ENCODE results near the gene PCDHGC3.
A peak's percentile ranks its signal among the peaks of the same experiment; 100 is the strongest.

The PCDHGC3 gene

GRCh38 chr5:141485321-141486055 is 9.7 kb downstream of the PCDHGC3 start:
- no peak for DNase-seq (ENCODE audit: low spot score)

- DNase-seq (ENCODE audit: low spot score): no peak
Observed at GRCh38 chr5:141486091-141486490, 10.3 kb downstream of the PCDHGC3 start.

GRCh38 chr5:141487131-141487530 is 11.4 kb downstream of the PCDHGC3 start:
- no peak for DNase-seq (ENCODE audit: low spot score)

- peak; percentile 34 for DNase-seq (ENCODE audit: low spot score)
Observed at GRCh38 chr5:141488591-141489561, 13.1 kb downstream of the PCDHGC3 start, which contains the start of gene PCDHGC5. PCDHGC5 (plus strand) TSS chr5:141489081; CDS start chr5:141489241, 160 bp downstream.

DNA sequence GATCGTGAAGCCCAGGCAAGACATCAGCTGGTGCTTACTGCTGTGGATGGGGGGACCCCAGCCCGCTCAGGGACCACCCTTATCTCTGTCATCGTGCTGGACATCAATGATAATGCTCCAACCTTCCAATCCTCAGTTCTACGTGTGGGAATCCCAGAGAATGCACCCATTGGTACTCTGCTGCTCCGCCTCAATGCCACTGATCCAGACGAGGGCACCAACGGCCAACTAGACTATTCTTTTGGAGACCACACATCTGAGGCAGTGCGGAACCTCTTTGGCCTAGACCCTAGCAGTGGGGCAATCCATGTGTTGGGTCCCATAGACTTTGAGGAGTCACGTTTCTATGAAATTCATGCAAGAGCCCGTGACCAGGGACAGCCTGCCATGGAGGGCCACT is 14.1 kb downstream of the PCDHGC3 start:
- no peak for DNase-seq (ENCODE audit: low spot score)

GRCh38 chr5:141490271-141490670 is 14.5 kb downstream of the PCDHGC3 start:
- DNase-seq (ENCODE audit: low spot score): no peak

DNA sequence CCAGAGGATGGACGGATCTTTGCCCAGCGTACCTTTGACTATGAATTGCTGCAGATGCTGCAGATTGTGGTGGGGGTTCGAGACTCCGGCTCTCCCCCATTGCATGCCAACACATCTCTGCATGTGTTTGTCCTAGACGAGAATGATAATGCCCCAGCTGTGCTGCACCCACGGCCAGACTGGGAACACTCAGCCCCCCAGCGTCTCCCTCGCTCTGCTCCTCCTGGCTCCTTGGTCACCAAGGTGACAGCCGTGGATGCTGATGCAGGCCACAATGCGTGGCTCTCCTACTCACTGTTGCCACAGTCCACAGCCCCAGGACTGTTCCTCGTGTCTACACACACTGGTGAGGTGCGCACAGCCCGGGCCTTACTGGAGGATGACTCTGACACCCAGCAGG is 15.0 kb downstream of the PCDHGC3 start:
- DNase-seq (ENCODE audit: low spot score): no peak

DNA sequence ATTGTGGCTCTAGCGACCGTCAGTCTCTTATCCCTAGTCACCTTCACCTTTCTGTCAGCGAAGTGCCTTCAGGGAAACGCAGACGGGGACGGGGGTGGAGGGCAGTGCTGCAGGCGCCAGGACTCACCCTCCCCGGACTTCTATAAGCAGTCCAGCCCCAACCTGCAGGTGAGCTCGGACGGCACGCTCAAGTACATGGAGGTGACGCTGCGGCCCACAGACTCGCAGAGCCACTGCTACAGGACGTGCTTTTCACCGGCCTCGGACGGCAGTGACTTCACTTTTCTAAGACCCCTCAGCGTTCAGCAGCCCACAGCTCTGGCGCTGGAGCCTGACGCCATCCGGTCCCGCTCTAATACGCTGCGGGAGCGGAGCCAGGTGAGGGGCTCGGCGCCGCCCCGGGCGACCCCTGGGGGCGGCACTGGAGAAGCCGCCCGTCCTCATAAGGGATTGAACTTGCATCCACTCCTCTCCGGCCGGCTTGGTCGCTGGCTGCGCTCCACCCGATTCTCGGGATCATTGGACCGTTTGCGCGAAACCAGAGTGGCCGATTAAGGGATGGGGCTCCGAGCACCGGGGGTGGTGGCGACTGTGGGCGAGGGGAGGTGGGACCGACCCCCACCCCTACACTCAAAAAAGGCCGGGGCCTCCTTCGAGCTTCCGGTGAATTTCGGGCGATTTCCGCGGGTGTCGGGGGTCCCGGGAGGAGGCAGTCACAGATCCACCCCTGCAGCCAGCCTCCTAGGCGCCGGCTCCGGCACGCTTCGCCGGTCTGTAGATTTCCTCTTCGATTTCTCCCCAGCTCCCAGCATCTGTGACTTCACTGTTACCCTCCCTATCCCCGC is 15.8 kb downstream of the PCDHGC3 start:
- no peak for DNase-seq (ENCODE audit: low spot score)

- DNase-seq (ENCODE audit: low spot score): no peak
Observed at GRCh38 chr5:141492168-141492885, 16.6 kb downstream of the PCDHGC3 start.

DNA sequence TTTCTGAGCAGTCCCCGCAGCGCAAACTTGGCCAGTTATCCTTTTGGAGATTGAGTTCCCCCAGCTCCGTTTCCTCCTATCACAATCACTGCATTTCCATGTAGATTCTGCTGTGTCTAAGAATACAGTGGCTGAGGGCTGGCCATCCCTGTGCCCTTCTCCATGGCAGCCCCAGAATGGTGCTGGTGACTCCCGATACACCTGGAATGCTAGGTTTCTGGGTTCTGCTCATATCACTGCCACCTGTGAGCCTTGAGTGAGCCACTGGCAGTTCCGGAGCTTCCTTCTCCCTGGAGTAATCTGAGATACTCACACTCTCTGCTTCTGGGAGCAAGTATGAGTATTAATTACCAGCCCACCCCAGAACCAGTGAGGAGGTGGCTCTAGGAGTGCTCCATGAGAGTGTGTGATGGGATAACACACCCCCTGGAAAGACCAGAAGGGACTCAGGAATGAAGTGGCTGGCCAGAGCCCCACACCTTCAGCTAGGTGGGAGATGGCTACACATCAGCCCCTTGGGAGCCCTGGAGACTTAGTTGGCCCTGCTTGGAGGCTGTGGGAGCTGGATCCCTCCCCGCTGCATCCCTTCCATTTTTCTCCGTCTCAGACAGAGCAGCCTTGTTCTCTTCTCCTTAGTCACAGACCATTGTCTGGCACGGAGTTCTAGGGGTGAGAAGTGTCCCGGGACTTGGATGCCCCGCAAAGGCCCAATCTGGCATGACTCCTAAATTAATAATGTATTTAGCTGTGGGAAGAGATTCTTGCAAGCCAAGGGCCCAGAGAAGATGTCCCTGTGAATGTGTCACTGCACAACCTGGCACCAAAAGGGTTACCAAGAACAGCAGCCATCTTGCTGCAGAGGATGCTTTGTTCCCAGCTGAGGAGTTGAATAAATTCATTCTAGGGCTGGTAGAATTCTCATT is 18.0 kb downstream of the PCDHGC3 start:
- DNase-seq (ENCODE audit: low spot score): no peak

GRCh38 chr5:141494761-141495452 is 19.1 kb downstream of the PCDHGC3 start:
- no peak for DNase-seq (ENCODE audit: low spot score)

DNA sequence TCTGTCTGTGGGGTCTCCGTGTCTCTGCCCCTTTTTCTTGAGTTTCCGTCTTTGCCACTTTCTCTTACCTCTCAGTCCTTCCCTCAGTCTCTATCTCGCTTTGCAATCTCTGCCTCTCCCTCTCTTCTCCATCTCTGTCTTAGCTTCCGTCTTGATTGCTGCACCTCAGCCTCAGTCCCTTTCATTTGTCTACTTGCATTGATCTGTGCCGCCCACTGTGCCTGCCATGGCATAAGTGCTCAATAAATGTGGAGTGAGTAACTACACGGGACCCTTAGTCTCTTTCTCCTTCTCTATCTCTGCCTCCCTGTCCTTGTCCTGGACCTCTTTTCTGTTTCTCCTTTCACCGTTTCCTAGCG is 19.7 kb downstream of the PCDHGC3 start:
- DNase-seq (ENCODE audit: low spot score): no peak

DNA sequence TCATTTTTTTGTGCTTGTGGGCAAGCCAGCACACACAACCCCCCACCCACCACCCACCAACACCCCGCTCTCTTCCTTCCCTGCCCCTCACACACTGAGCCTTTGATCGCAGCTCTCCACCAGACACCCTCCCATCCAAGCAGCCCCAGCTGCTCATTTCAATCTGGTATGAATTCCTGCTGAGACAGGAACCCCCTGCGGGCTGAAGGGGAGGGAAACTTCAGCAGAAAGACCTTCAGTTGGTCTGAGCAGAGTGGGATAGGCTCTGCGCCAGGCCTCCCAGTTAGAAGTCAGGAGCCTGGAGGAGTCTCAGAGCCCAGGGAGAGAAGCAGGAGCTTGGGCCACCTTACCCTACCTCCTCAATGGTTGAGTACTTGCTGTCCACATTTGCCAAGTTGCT is 20.3 kb downstream of the PCDHGC3 start:
- no peak for DNase-seq (ENCODE audit: low spot score)

DNA sequence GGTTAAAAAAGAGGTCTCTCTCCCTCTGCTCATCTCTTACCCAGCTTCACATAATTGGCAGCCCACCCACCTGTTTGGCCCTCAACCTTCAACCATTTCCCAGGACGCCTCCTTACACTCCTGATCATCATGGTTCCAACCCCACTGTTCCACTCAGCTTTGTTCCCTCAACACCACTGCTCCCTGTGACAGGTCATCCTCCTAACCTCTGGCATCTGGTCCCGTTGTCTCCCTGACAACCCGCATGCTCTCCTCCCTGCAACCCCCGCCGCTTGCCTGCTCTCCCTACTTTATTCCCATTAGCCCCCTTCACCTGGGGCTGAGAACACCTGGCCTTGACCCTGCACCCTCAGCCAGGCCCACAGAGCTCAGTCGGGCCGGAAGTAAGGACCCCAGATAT is 26.0 kb downstream of the PCDHGC3 start:
- DNase-seq (ENCODE audit: low spot score): no peak

- no peak for DNase-seq (ENCODE audit: low spot score)
Observed at GRCh38 chr5:141503681-141504080, 27.9 kb downstream of the PCDHGC3 start.

GRCh38 chr5:141504216-141504615 is 28.4 kb downstream of the PCDHGC3 start:
- no peak for DNase-seq (ENCODE audit: low spot score)

GRCh38 chr5:141506381-141507155 is 30.8 kb downstream of the PCDHGC3 start:
- DNase-seq (ENCODE audit: low spot score): no peak

- no peak for DNase-seq (ENCODE audit: low spot score)
Observed at GRCh38 chr5:141507387-141508091, 31.8 kb downstream of the PCDHGC3 start.
